Measurements from ENCODE around the gene INO80E.

The INO80E gene

DNA sequence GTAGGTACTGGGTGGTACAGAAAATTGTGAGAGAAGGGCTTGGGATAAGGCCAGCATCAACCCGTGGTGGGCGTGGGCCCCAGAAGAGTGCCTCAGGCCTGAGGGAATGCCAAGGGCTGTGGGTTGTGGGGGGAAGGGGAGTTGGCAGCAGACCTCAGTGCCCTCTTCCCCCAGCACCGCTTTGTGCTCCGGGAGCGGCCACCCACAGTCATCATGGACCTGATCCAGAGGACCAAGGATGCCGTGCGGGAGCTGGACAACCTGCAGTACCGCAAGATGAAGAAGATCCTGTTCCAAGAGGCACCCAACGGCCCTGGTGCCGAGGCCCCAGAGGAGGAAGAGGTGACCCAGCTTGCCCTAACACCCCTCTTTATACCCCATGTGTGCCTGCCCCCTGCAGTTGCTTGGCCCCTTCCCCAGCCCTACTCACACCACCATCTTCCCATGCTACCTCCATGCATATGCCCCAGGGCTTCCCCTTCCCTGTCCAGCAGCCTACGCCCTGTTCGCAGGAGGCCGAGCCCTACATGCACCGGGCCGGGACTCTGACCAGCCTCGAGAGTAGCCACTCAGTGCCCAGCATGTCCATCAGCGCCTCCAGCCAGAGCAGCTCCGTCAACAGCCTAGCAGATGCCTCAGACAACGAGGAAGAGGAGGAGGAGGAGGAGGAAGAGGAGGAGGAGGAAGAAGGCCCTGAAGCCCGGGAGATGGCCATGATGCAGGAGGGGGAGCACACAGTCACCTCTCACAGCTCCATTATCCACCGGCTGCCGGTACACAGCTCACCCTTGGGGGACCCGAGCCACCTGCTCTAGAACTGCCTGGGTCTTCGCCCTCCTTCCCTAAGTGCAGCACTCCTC is 13.3 kb upstream of the INO80E start:
- Histone ChIP-seq H4K20me1 (ENCODE audit: insufficient read depth, low read length) (no peaks in the 10 kb centered on the region), H3K27ac (ENCODE audit: low read length) (no peak overlapping the region), H3F3A (ENCODE audit: insufficient read depth, low read length) (no peaks in the 10 kb centered on the region), H3K9me3 (replicated peaks; ENCODE audit: insufficient read depth, low read length) (no peaks in the 10 kb centered on the region), H3K4me2 (ENCODE audit: low read depth, low read length) (no peak overlapping the region), H3K9me2 (replicated peaks; ENCODE audit: insufficient read depth, low read length) (no peaks in the 10 kb centered on the region), H3K4me1 (ENCODE audit: low read length) (no peaks in the 10 kb centered on the region), H3K4me3 (ENCODE audit: low read length) (no peak overlapping the region), H2AFZ (ENCODE audit: low read length) (no peak overlapping the region), H3K27me3 (replicated peaks; ENCODE audit: insufficient read depth, low read length) (no peaks in the 10 kb centered on the region), H3K36me3 (replicated peaks; ENCODE audit: insufficient read depth, low read length) (peaks cover 10% of the 10 kb centered on the region; the same call in 1 of the 2 replicates), H3K79me2 (ENCODE audit: low read length) (peaks cover 4% of the 10 kb centered on the region; the same call in 1 of the 2 replicates), H3K9ac (ENCODE audit: low read length) (no peak overlapping the region)
- no peak for DNase-seq
- TF ChIP-seq EZH2phosphoT487 (IDR thresholded peaks at IDR 0.05; ENCODE audit: low read length) (no peak), EZH2 (optimal IDR thresholded peaks at IDR 0.05; ENCODE audit: low read depth, low read length) (no peak)
- TF ChIP-seq, protein P1, sequence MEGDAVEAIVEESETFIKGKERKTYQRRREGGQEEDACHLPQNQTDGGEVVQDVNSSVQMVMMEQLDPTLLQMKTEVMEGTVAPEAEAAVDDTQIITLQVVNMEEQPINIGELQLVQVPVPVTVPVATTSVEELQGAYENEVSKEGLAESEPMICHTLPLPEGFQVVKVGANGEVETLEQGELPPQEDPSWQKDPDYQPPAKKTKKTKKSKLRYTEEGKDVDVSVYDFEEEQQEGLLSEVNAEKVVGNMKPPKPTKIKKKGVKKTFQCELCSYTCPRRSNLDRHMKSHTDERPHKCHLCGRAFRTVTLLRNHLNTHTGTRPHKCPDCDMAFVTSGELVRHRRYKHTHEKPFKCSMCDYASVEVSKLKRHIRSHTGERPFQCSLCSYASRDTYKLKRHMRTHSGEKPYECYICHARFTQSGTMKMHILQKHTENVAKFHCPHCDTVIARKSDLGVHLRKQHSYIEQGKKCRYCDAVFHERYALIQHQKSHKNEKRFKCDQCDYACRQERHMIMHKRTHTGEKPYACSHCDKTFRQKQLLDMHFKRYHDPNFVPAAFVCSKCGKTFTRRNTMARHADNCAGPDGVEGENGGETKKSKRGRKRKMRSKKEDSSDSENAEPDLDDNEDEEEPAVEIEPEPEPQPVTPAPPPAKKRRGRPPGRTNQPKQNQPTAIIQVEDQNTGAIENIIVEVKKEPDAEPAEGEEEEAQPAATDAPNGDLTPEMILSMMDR (IDR thresholded peaks at IDR 0.05; ENCODE audit: low read length) = no peak

- Histone ChIP-seq H3K4me1 (ENCODE audit: low read length) (no peaks in the 10 kb centered on the region), H2AFZ (ENCODE audit: low read length) (no peak overlapping the region), H3K9me3 (replicated peaks; ENCODE audit: insufficient read depth, low read length) (no peaks in the 10 kb centered on the region), H3F3A (ENCODE audit: insufficient read depth, low read length) (no peaks in the 10 kb centered on the region), H3K4me3 (ENCODE audit: low read length) (no peak overlapping the region), H3K79me2 (ENCODE audit: low read length) (no peaks in the 10 kb centered on the region), H4K20me1 (ENCODE audit: insufficient read depth, low read length) (no peaks in the 10 kb centered on the region), H3K9me2 (replicated peaks; ENCODE audit: insufficient read depth, low read length) (no peaks in the 10 kb centered on the region), H3K27me3 (replicated peaks; ENCODE audit: insufficient read depth, low read length) (no peaks in the 10 kb centered on the region), H3K36me3 (replicated peaks; ENCODE audit: insufficient read depth, low read length) (peaks cover 10% of the 10 kb centered on the region; the same call in 1 of the 2 replicates), H3K9ac (ENCODE audit: low read length) (no peak overlapping the region), H3K27ac (ENCODE audit: low read length) (no peak overlapping the region), H3K4me2 (ENCODE audit: low read depth, low read length) (no peak overlapping the region)
- no peak for DNase-seq
- TF ChIP-seq EZH2 (optimal IDR thresholded peaks at IDR 0.05; ENCODE audit: low read depth, low read length) (no peak), EZH2phosphoT487 (IDR thresholded peaks at IDR 0.05; ENCODE audit: low read length) (no peak)
- TF ChIP-seq, protein P1 (IDR thresholded peaks at IDR 0.05; ENCODE audit: low read length) = no peak
Measured at GRCh38 chr16:29983420-29984136, 12.5 kb upstream of the INO80E start.

DNA sequence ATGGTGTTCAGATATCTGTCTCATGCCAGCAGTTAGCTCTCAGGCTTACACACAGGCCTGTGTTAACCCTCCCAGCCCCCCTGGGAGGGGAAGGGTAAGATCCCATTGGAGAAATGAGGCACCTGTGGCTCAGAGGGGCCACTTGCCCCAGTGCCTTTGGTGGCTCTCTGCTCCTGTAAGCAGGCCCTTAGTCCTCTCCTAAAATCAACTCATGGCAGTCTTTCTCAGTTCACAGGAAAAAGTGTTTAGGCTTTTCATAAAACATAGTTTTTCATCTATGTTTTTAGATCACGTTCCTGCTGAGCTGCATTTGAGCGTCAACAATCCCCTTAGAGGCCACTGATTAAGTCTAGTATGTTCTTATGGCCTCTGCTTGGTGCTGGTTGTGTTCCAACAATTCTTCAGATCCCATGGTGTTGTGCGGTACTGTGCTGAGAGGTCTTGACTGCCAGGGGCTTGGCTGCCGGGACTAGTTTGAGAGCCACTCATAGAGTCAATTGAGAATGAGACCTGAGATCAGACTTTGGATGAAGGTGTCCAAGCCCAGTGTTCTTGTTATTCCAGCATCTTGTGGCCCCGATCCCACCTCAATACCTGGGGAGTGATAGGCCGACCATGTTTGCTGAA is 11.8 kb upstream of the INO80E start:
- Histone ChIP-seq H3K9me3 (replicated peaks; ENCODE audit: insufficient read depth, low read length) (no peaks in the 10 kb centered on the region), H3K4me2 (ENCODE audit: low read depth, low read length) (no peak overlapping the region), H3K27ac (ENCODE audit: low read length) (no peak overlapping the region), H2AFZ (ENCODE audit: low read length) (no peak overlapping the region), H3K4me3 (ENCODE audit: low read length) (no peak overlapping the region), H3K36me3 (replicated peaks; ENCODE audit: insufficient read depth, low read length) (peaks cover 10% of the 10 kb centered on the region; the same call in 1 of the 2 replicates), H3K79me2 (ENCODE audit: low read length) (no peaks in the 10 kb centered on the region), H3F3A (ENCODE audit: insufficient read depth, low read length) (peaks cover 3% of the 10 kb centered on the region; the same call in 1 of the 2 replicates), H4K20me1 (ENCODE audit: insufficient read depth, low read length) (no peaks in the 10 kb centered on the region), H3K4me1 (ENCODE audit: low read length) (no peaks in the 10 kb centered on the region), H3K9me2 (replicated peaks; ENCODE audit: insufficient read depth, low read length) (no peaks in the 10 kb centered on the region), H3K27me3 (replicated peaks; ENCODE audit: insufficient read depth, low read length) (no peaks in the 10 kb centered on the region), H3K9ac (ENCODE audit: low read length) (no peak overlapping the region)
- DNase-seq = no peak
- TF ChIP-seq EZH2 (optimal IDR thresholded peaks at IDR 0.05; ENCODE audit: low read depth, low read length) (no peak), EZH2phosphoT487 (IDR thresholded peaks at IDR 0.05; ENCODE audit: low read length) (no peak)
- TF ChIP-seq, protein P1 (IDR thresholded peaks at IDR 0.05; ENCODE audit: low read length) = no peak
